GM12874 (cell line): ENCODE measurements around the gene MYH16.

Experiments
- CTCF ChIP-seq: IDR thresholded peaks from 2 replicates; pipeline ENCODE4 v1.5.1; 2011; ENCODE audit warnings: low read depth, mild to moderate bottlenecking, control low read depth, low read length, moderate library complexity; ENCODE audit not compliant: insufficient read depth

Gene MYH16

GRCh38 chr7:99289185-99289584, 16.5 kb downstream of the MYH16 start:
- TF ChIP-seq CTCF = no peak

GRCh38 chr7:99290980-99291607, 18.5 kb downstream of the MYH16 start:
- no peak for TF ChIP-seq CTCF

- TF ChIP-seq CTCF = no peak
Measured at GRCh38 chr7:99292127-99292526, 19.5 kb downstream of the MYH16 start.

- TF ChIP-seq CTCF = no peak
Measured at GRCh38 chr7:99293167-99293566, 20.5 kb downstream of the MYH16 start.

- TF ChIP-seq CTCF = no peak
Measured at GRCh38 chr7:99293650-99294049, 21.0 kb downstream of the MYH16 start.

- TF ChIP-seq CTCF = no peak
Measured at GRCh38 chr7:99296471-99296870, 23.8 kb downstream of the MYH16 start.

GRCh38 chr7:99301496-99301895, 28.9 kb downstream of the MYH16 start:
- no peak for TF ChIP-seq CTCF
